NCI-H2227 (cell line): Measurements from ENCODE around the gene AFF1.
"Not testable (repeated sequence)": the region's sequence is repeated elsewhere in the genome, so short reads cannot be mapped to it uniquely, and the experiment has no call there.

Experiments used
- DNase-seq: peaks from one replicate; lab custom pipeline; 2025; ENCODE audit not compliant: unreplicated experiment; lab: John Stamatoyannopoulos, UW

The AFF1 gene

DNA sequence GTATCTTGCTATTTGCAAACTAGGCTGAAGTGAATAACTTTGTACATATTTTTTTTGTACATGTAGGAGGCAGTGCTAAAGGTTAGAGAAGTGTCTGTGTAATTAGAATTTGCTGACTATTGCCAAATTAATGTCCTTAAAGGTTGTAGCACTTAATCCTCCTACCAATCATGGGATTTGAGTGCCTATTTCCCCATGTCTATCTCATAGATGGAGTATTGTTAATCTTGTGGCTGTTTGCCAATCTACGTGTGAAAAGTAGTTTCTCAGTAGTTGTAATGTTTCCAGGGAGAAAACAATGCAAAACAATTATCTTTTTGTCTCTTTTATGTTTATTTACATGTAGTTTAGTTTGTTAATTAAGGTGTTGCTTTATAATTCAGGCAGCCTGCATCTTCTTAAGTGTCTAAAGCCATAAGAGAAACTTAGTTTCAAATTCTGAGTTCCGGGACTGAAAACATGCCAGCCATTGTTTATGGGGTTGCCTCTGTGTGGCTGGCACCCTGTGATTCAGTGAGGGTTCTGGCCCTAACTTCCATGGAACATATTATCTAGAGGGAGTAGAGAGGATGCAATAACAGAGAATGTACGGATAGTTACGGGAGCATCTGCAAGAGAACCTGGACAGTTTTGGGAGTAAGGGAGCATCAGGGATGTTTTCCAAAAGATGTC lies 143.2 kb downstream of the AFF1 start:
- DNase-seq, result no peak

DNA sequence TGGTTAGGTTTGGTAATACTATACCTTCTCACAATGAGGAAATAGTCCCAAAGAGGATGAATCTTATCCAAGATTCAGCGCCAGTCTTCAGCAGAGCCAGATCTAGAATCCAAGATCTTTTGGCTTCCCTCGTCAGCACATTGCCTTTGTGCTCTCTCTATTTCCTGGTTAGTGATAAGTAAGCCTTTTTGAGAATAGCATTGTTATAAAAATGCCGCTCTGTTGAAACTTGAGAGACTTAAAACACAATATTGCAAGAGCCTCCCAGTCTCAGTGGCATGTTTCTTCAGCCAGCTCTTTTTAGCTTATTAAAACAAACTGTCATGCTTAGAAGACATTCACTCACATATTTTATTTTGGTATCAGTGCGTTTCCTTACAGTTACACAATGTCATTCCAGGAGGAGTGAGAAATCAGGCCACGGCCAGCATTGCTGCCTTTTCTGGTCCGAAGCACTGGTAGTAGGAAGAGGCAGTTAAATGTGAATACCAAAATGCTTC lies 144.2 kb downstream of the AFF1 start:
- no peak for DNase-seq

DNA sequence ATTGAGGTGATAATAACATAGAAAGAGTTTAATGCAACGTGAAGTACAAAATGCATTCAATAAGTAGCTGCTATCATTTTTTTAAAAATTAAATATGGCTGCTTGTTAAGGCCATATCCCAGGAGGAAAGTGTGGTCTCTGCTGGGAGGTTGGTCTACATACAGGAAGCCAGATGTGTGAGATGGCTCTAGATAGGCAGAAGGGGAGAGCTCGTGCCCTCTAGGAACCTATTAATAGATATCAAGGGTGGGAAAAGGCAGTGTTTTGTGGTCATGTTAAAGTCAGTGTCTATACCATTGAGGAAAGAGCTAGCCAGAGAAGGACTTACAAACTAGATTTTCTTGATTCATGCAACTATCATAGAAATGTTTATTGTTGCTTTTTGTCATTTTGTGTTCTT lies 145.2 kb downstream of the AFF1 start:
- DNase-seq, result no peak

DNA sequence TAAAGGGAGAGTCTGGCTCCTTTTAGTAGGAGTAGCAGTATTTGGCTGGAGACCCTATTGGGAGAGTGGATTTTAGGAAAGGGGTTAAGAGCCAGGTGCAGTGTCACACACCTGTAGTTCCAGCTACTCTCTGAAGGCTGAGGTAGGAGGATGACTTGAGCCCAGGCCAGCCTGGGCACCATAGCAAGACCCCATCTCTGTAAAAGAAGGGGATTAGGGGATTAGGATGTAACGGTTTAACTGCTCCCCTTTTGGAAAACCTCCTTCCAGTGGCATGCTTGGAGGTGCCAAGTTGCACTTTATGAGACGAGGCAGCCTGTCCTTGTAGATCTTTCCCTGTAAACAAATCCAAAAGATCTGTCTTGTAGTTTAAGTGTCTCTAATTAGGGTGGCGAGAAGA lies 145.7 kb downstream of the AFF1 start:
- DNase-seq, result no peak

- no peak for DNase-seq
Observed at GRCh38 chr4:87081826-87082225, 147.0 kb downstream of the AFF1 start.

GRCh38 chr4:87085732-87086131 lies 150.9 kb downstream of the AFF1 start:
- DNase-seq, result not testable (repeated sequence)

DNA sequence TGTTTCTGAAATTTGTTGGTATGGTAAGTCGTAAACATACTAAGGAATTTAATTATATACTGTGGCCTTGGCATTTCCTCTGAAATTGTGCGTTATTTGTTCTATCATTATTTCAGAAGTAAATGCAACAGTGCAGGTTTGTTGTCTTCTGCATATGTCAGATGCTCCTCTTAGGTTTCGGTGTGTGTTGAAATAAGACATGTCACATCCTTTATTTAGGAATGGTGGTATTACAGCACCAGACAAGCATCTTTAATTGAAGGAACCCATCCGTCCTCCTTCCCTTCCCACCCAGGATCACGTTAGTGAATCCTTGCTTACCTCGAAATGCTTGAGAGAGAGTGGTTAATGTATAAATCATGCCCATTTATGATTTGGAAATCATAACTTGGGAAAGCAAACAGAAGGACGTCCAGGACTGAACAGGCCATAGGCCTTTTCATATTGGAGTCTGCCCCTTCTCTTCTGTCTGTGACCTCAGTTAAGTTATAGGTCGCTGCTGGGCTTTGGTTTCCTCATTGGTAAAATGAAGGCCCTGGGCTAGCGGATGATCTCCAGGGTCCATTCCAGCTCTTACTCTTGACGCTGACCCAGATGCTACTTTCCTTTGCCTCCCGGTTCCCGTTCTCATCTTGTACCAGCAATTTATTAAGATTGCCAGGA lies 151.5 kb downstream of the AFF1 start:
- no peak for DNase-seq

DNA sequence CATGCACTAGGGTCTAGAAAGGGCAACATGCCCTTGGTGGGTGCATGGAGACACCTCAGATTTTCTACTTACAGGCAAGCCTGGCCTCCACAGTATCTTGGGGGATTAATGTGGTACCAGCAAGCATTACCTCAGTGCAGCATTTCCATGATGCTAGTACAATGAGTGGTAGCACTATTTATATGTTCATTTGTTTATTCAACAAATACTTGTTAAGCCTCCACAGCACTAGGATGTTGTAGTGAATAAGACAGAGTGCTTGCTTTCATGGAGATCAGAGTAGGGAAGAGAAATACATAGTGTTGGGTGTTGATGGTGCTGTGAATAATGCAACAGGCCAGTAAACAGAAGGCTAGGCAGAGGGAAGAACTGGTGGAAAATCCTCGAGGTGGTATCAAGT lies 152.2 kb downstream of the AFF1 start:
- no peak for DNase-seq

DNA sequence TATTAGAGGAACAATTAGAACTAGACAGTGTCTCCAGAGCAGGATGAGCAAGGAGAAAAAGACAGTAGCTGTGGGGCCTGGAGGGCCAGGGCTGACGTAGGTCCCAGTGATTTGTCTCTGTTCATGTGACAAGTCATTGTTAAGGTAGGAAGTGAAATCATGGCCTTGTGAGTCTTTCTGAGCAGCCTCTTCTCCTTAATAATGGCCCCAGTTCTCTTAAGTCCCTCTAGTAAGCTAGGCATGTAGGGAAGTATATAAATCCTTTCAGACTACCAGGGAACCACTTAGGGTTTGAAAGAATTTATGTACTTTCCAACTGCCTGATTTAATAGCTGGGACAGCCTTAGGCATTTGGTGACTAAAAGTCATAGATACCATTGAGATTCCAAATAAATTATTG lies 152.6 kb downstream of the AFF1 start:
- no peak for DNase-seq

- no peak for DNase-seq
Observed at GRCh38 chr4:87088186-87088585, 153.4 kb downstream of the AFF1 start.

DNA sequence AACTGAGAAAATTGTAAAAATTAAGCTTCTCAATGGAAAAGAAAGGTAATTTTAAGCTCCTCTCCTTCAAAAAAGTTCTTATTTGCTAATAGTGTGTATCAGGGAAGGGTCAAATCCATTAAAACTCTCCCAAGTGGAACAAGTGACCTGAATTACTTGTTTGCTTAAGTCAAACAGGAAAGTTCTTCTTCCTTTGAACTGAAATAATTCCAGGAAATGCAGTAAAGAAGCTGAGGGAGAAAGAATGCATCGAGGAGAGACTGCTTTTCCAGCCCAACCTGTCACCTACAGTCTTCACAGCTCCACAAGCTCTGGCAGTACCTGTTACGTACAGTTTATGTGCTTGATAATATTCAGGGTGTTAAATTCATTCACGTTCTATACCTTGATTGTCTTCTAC lies 154.6 kb downstream of the AFF1 start:
- no peak for DNase-seq

GRCh38 chr4:87090305-87090704 lies 155.5 kb downstream of the AFF1 start:
- no peak for DNase-seq

DNA sequence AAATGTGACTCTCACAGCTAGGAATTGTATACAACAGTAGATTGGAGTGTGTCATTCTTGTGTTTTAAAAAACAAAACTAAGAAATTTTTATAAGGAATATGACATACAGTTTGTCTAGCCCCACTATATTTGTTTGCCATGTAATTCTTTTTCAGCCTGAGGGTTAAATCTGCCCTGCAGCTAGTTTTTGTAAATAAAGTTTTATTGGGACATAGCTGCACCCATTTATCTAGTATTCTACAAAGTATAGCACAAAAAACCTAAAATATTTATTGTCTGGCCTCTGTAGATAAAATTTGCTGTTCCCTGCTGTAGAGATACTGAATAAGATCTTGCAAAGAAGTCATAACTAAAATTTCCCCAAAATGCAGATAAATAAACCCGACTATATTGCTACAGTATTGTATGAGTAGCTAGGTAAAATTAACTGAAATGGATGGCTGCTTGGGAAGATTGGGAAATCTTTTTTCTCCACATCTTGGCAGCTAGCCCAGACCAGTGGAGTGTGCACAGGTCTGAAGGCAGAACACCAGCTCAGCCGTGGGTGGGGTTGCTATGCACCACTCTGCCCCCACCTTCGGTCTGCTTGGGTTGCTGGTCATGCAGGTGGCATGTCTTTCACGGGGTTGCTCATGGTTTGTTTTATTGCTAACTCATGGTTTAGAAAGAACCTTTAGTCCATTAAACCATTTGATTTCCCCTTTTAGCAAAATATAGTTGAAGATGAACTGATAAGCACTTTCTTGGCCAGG lies 157.8 kb downstream of the AFF1 start:
- peak; percentile 61 for DNase-seq

DNA sequence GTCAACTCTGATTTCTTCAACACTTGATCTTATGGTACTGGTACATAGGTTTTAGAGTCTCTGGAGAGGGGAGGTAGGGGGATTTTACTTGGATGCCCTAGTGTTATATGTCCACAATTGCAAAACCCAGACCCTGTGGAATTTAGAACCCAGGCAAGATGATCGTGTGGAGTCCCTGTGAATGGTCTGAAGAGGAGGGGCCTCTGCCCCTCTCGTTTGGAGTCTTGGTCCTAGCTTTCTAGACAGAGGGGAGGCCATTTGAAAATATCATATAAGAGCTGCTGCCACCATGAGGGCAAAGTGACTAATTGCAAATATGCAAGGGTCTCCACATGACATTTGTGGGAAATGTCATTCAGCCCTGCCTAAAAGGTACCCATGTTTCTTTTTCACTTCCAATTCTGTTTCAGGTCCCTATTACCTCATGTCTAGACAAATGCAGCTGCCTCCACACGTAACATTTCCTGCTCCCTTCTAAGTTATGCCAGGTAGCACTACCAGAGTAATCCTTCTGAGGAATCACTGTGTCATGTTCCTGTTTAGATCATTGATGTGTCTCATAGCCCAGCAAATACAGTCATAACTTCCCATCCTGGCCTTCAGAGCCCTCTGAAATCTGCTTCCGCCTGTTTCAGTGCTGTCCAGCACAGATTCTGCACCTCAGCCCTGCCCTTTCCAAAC lies 158.8 kb downstream of the AFF1 start:
- DNase-seq, result peak; percentile 52

DNA sequence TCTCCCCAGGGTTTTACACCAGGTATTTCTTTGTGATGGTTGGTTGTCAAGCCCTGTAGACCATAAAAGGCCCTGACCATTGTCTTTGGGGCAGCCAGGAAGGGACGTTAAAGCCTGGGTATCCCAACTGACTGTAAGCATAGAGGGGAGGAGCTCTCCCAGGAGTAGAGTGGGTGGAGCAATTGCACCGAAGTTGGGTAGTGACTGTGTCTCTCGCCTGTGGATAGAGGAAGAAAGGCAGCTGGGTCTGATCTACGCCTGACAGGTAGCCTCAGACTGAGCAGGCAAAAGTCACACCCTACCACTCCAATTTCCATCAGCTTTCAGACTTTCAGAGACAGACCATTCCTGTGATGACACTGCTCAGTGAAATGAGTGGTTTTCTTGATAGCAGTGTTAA lies 162.3 kb downstream of the AFF1 start:
- DNase-seq, result no peak

- no peak for DNase-seq
Observed at GRCh38 chr4:87100168-87100567, 165.4 kb downstream of the AFF1 start.

DNA sequence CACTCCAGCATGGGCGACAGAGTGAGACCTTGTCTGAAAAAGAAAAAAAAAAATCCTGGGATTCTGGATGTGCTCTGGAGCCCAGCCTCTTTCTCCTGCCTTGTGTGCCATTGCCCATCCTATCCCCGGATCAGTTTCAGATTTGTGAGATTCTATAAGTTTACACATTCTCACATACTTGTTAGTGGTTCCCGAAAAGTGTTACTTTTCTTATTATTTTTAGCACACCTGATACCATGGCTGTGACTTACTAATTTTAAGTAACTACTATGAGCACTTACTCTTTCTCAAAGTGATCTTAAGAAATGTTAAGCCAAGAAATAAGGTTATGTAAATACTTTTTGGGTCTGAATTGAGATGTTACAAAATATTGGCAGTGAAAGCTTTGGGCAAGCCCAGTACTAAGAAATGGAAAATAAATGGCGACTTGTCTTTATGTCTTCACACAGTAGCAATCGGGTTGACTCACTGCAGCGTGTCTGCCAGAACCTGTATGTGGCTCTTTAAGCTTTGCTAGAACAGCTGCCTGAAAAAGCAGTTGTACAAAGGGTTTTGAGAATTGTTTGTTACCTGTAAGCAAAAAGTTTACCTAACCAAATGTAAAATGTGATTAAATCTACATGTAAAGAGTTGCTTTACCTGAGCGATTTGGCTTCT lies 166.9 kb downstream of the AFF1 start:
- no peak for DNase-seq

DNA sequence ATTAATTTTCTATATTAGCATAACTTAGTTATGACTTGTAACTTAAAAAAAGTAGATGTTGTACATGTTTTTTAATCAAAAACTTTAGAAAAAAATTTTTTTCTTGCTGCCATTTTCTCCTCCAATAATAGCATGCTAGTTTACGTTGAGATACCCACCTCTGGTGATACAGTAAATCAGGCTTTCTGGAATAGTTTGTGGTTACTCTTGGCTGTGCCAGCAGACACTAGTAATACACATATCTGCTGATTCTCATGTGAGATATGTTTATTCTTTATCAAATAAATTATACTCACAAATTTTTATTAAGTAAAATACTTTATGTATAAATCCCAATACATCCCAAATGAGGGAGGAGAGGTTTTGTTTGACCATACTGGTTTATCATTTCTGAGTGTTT lies 168.3 kb downstream of the AFF1 start:
- no peak for DNase-seq

- DNase-seq, result no peak
Observed at GRCh38 chr4:87103691-87104187, 168.9 kb downstream of the AFF1 start.

- DNase-seq, result no peak
Observed at GRCh38 chr4:87105101-87105845, 170.5 kb downstream of the AFF1 start.
